Trophoblast cell (in vitro differentiated cells and primary cell): ENCODE data around the gene ARMC6.

Experiments
- DNase-seq, 2 donors: peaks; one replicate each; pipeline ENCODE4 v3.0.0-alpha.2; 2016
- H2AFZ ChIP-seq: 2 replicates; pipeline ENCODE4 v1.6.1; 2013; ENCODE audit warnings: low read length, moderate library complexity, mild to moderate bottlenecking; ENCODE audit not compliant: insufficient read depth, poor library complexity
- H2AK5ac ChIP-seq: 2 replicates; pipeline ENCODE4 v1.6.1; 2013; ENCODE audit warnings: mild to moderate bottlenecking, low read length
- H2BK120ac ChIP-seq: 2 replicates; pipeline ENCODE4 v1.6.1; 2013; ENCODE audit warnings: low read length, mild to moderate bottlenecking, moderate library complexity; ENCODE audit not compliant: insufficient read depth, poor library complexity
- H2BK12ac ChIP-seq: 2 replicates; pipeline ENCODE4 v1.6.1; 2013; ENCODE audit warnings: mild to moderate bottlenecking, low read length, moderate library complexity
- H2BK5ac ChIP-seq: 2 replicates; pipeline ENCODE4 v1.6.1; 2013; ENCODE audit warnings: low read length, low read depth, moderate library complexity, mild to moderate bottlenecking; ENCODE audit not compliant: poor library complexity
- H3K14ac ChIP-seq: 2 replicates; pipeline ENCODE4 v1.6.1; 2013; ENCODE audit warnings: mild to moderate bottlenecking, low read length
- H3K18ac ChIP-seq: 2 replicates; pipeline ENCODE4 v1.6.1; 2013; ENCODE audit warnings: mild to moderate bottlenecking, low read length
- H3K23ac ChIP-seq: 2 replicates; pipeline ENCODE4 v1.6.1; 2013; ENCODE audit warnings: low read length
- H3K27ac ChIP-seq: 2 replicates; pipeline ENCODE4 v1.5.1; 2013; ENCODE audit warnings: low read depth, mild to moderate bottlenecking, inconsistent platforms, low read length, moderate library complexity
- H3K27me3 ChIP-seq: 2 replicates; pipeline ENCODE4 v1.6.1; 2013; ENCODE audit warnings: inconsistent platforms, mild to moderate bottlenecking, low read length, moderate library complexity; ENCODE audit not compliant: insufficient read depth
- H3K36me3 ChIP-seq, 2 experiments: 1 replicate in 1 of 2; 2 replicates in 1 of 2; pipeline ENCODE4 v1.6.1; 2013; ENCODE audit warnings: low read length in 2 of 2, mild to moderate bottlenecking in 2 of 2, moderate library complexity in 1 of 2; ENCODE audit not compliant: insufficient read depth in 2 of 2, control insufficient read depth in 1 of 2
- H3K4ac ChIP-seq: 2 replicates; pipeline ENCODE4 v1.6.1; 2013; ENCODE audit warnings: low read depth, mild to moderate bottlenecking, low read length, moderate library complexity
- H3K4me1 ChIP-seq, 2 experiments: 1 replicate in 1 of 2; 2 replicates in 1 of 2; pipeline ENCODE4 v1.6.1; 2013; ENCODE audit warnings: low read length in 2 of 2, mild to moderate bottlenecking in 2 of 2, moderate library complexity in 1 of 2; ENCODE audit not compliant: insufficient read depth in 2 of 2, control insufficient read depth in 1 of 2
- H3K4me2 ChIP-seq: 2 replicates; pipeline ENCODE4 v1.6.1; 2013; ENCODE audit warnings: inconsistent platforms, mild to moderate bottlenecking, low read length, moderate library complexity
- H3K4me3 ChIP-seq: 2 replicates; pipeline ENCODE4 v1.5.1; 2013; ENCODE audit warnings: mild to moderate bottlenecking, low read depth, low read length, inconsistent platforms
- H3K79me1 ChIP-seq: one replicate; pipeline ENCODE4 v1.6.1; 2013; ENCODE audit warnings: low read length
- H3K79me2 ChIP-seq: 2 replicates; pipeline ENCODE4 v1.6.1; 2013; ENCODE audit warnings: low read length, mild to moderate bottlenecking; ENCODE audit not compliant: control insufficient read depth, insufficient read depth, poor library complexity
- H3K9ac ChIP-seq: 2 replicates; pipeline ENCODE4 v1.6.1; 2013; ENCODE audit warnings: mild to moderate bottlenecking, low read length
- H3K9me3 ChIP-seq: 2 replicates; pipeline ENCODE4 v1.6.1; 2013; ENCODE audit warnings: low read depth, mild to moderate bottlenecking, control low read depth, inconsistent platforms, low read length; ENCODE audit not compliant: insufficient read depth
- H4K12ac ChIP-seq: 2 replicates; pipeline ENCODE4 v1.6.1; 2013; ENCODE audit warnings: low read depth, mild to moderate bottlenecking, low read length, moderate library complexity
- H4K8ac ChIP-seq: 2 replicates; pipeline ENCODE4 v1.6.1; 2013; ENCODE audit warnings: low read depth, mild to moderate bottlenecking, low read length, moderate library complexity
- H4K91ac ChIP-seq: one replicate; pipeline ENCODE4 v1.6.1; 2013; ENCODE audit warnings: low read depth, mild to moderate bottlenecking, low read length, moderate library complexity
- WGBS: extraction: QIAGEN DNeasy Blood & Tissue Kit; methylation state at CpG from one replicate; pipeline ENCODE4 v1.1.7; 2013; ENCODE audit warnings: missing lambda C conversion rate; ENCODE audit not compliant: insufficient read length, insufficient coverage; ENCODE audit errors: extremely low coverage; 5-methylcytosine and 5-hydroxymethylcytosine counted together

Gene ARMC6

GRCh38 chr19:19094513-19094912, 61.1 kb downstream of the ARMC6 start:
- Histone ChIP-seq H3K23ac (no peak overlapping the region), H4K91ac (no peak overlapping the region), H2AFZ (no peak overlapping the region), H2BK120ac (no peak overlapping the region), H3K4ac (no peak overlapping the region), H3K4me2 (no peak overlapping the region), H3K9me3 (no peaks in the 10 kb centered on the region), H3K14ac (no peak overlapping the region), H2AK5ac (no peak overlapping the region), H2BK5ac (no peak overlapping the region), H3K18ac (no peak overlapping the region), H3K9ac (no peak overlapping the region), H3K79me1 (no peaks in the 10 kb centered on the region), H3K4me1 (peaks cover 2 to 11% of the 10 kb centered on the region in 2 experiments), H3K27me3 (no peaks in the 10 kb centered on the region), H3K27ac (no peak overlapping the region), H2BK12ac (no peak overlapping the region), H3K79me2 (no peaks in the 10 kb centered on the region), H4K12ac (no peak overlapping the region), H3K36me3 (no peaks in the 10 kb centered on the region), H3K4me3 (no peak overlapping the region), H4K8ac (no peak overlapping the region)
- no CpG with 5 or more reads among the region's 7 CpGs for whole genome bisulfite sequencing
- DNase-seq, result peak in 1 of 2 donors; percentile 21

- Histone ChIP-seq H2AK5ac (no peak overlapping the region), H2AFZ (no peak overlapping the region), H3K79me1 (no peaks in the 10 kb centered on the region), H3K9me3 (no peaks in the 10 kb centered on the region), H3K18ac (no peak overlapping the region), H3K27ac (no peak overlapping the region), H3K4me3 (no peak overlapping the region), H4K12ac (no peak overlapping the region), H3K36me3 (no peaks in the 10 kb centered on the region), H3K23ac (no peak overlapping the region), H3K4ac (no peak overlapping the region), H4K91ac (no peak overlapping the region), H3K79me2 (no peaks in the 10 kb centered on the region), H3K9ac (no peak overlapping the region), H3K4me1 (peaks cover 2 to 11% of the 10 kb centered on the region in 2 experiments), H3K27me3 (no peaks in the 10 kb centered on the region), H3K4me2 (no peak overlapping the region), H2BK5ac (no peak overlapping the region), H2BK120ac (no peak overlapping the region), H3K14ac (no peak overlapping the region), H4K8ac (no peak overlapping the region), H2BK12ac (no peak overlapping the region)
- WGBS, result no CpG with 5 or more reads among the region's 11 CpGs
- no peak for DNase-seq
Observed at GRCh38 chr19:19095691-19096090, 62.3 kb downstream of the ARMC6 start.

GRCh38 chr19:19096641-19097627, 63.5 kb downstream of the ARMC6 start:
- Histone ChIP-seq H3K79me2 (no peaks in the 10 kb centered on the region), H3K23ac (no peak overlapping the region), H3K9ac (no peak overlapping the region), H2AK5ac (no peak overlapping the region), H4K91ac (no peak overlapping the region), H3K4me3 (no peak overlapping the region), H2BK12ac (no peak overlapping the region), H3K79me1 (no peaks in the 10 kb centered on the region), H3K4me1 (peaks cover 2 to 11% of the 10 kb centered on the region in 2 experiments), H3K14ac (no peak overlapping the region), H4K12ac (no peak overlapping the region), H3K27ac (no peak overlapping the region), H3K36me3 (no peaks in the 10 kb centered on the region), H2BK5ac (no peak overlapping the region), H3K4ac (no peak overlapping the region), H4K8ac (no peak overlapping the region), H2BK120ac (no peak overlapping the region), H3K9me3 (peaks cover 2% of the 10 kb centered on the region), H3K27me3 (no peaks in the 10 kb centered on the region), H3K4me2 (no peak overlapping the region), H2AFZ (no peak overlapping the region), H3K18ac (no peak overlapping the region)
- peak; percentile 95 to 96 for DNase-seq
- WGBS, result no CpG with 5 or more reads among the region's 24 CpGs

GRCh38 chr19:19098084-19098702, 64.8 kb downstream of the ARMC6 start:
- Histone ChIP-seq H3K4me1 (peaks cover 2 to 11% of the 10 kb centered on the region in 2 experiments), H2AFZ (no peak overlapping the region), H3K4me2 (no peak overlapping the region), H3K79me1 (no peaks in the 10 kb centered on the region), H4K91ac (no peak overlapping the region), H3K4me3 (no peak overlapping the region), H3K9ac (no peak overlapping the region), H3K27me3 (no peaks in the 10 kb centered on the region), H2AK5ac (no peak overlapping the region), H3K9me3 (peaks cover 2% of the 10 kb centered on the region), H2BK12ac (no peak overlapping the region), H4K12ac (no peak overlapping the region), H3K23ac (no peak overlapping the region), H2BK5ac (no peak overlapping the region), H2BK120ac (no peak overlapping the region), H3K14ac (no peak overlapping the region), H3K4ac (no peak overlapping the region), H4K8ac (no peak overlapping the region), H3K79me2 (no peaks in the 10 kb centered on the region), H3K27ac (no peak overlapping the region), H3K36me3 (no peaks in the 10 kb centered on the region), H3K18ac (no peak overlapping the region)
- DNase-seq, result peak; percentile 18 to 46
- no CpG with 5 or more reads among the region's 9 CpGs for WGBS
